Measurements from ENCODE around the gene LRRC9.

- TF ChIP-seq ZNF449 (tag by site-specific recombination; IDR thresholded peaks at IDR 0.05) (no peak), CTCF (tag by site-specific recombination; IDR thresholded peaks at IDR 0.05) (no peak), ZSCAN4 (tag by site-specific recombination; IDR thresholded peaks at IDR 0.05) (no peak)
Measured at GRCh38 chr14:60092526-60092920, 172.6 kb downstream of the LRRC9 start.
